ENCODE measurements around the gene EHMT1. TPM values are rescaled to one million over a fixed set of nuclear protein-coding genes. Genes with fewer than 3 reads are reported as not detected.
A peak's percentile ranks its signal among the peaks of the same experiment; 100 is the strongest.
"Not testable (repeated sequence)": the region's sequence is repeated elsewhere in the genome, so short reads cannot be mapped to it uniquely, and the experiment has no call there.

Gene EHMT1
- total RNA-seq, 2 experiments from 2014 or later, result 80.6 to 87.8 TPM

- peak overlapping the region; percentile 95 for H3K4me3 Mint-ChIP-seq
- peak overlapping the region; percentile 93 for H3K27ac Mint-ChIP-seq
- peaks cover 18% of the 10 kb centered on the region for H3K36me3 ChIP-seq (ENCODE audit: insufficient read depth, low read length)
- intact Hi-C loops (cut with DNase I, micrococcal nuclease), result no loop called here
- peak overlapping the region in 1 of 2 donors; percentile 49 for H3K27ac ChIP-seq (ENCODE audit: low read depth in 1 of 2, low read length in 2 of 2)
- ChIA-PET POLR2A (interaction anchor here (0.8 to 2.5 kb wide), 3 partner anchors 8 to 70 kb away, joined by 4 to 21 read pairs (median 8); partner anchors contain the start of genes MRPL41 and PNPLA7), CTCF (interaction anchor here (1.6 to 1.8 kb wide), 2 partner anchors 8 to 41 kb away, joined by 4 to 5 read pairs; partner anchors contain the start of gene DPH7)
- no peak for ATAC-seq (ENCODE audit: poor library complexity)
- no peaks in the 10 kb centered on the region for H3K9me3 Mint-ChIP-seq
- no peaks in the 10 kb centered on the region for H3K27me3 ChIP-seq (ENCODE audit: control insufficient read depth in 1 of 2, insufficient read depth in 2 of 2, low read length in 2 of 2)
- H3K27me3 Mint-ChIP-seq, result no peaks in the 10 kb centered on the region
- H3K4me1 Mint-ChIP-seq (ENCODE audit: low read depth), result peaks cover 47% of the 10 kb centered on the region
- peak overlapping the region; percentile 87 for H3K4me3 ChIP-seq (ENCODE audit: low read length)
- peaks cover 47% of the 10 kb centered on the region for H3K4me1 ChIP-seq (ENCODE audit: insufficient read depth, low read length)
- no peaks in the 10 kb centered on the region for H3K9me3 ChIP-seq (ENCODE audit: control insufficient read depth in 1 of 2, insufficient read depth in 1 of 2, low read length in 2 of 2)
- H3K36me3 Mint-ChIP-seq (ENCODE audit: low read depth), result peaks cover 21% of the 10 kb centered on the region
- TF ChIP-seq CTCF (IDR thresholded peaks at IDR 0.05), result no peak
- no peak for DNase-seq
These were observed 1.2 kb downstream of the EHMT1 start for GRCh38 chr9:137620048-137620405.

GRCh38 chr9:137620581-137620980 is 1.8 kb downstream of the EHMT1 start:
- Mint-ChIP-seq H3K27ac (peak overlapping the region; percentile 76), H3K27me3 (no peaks in the 10 kb centered on the region), H3K36me3 (ENCODE audit: low read depth) (peaks cover 24% of the 10 kb centered on the region), H3K9me3 (no peaks in the 10 kb centered on the region), H3K4me3 (peak overlapping the region; percentile 95), H3K4me1 (ENCODE audit: low read depth) (peaks cover 53% of the 10 kb centered on the region)
- Histone ChIP-seq H3K36me3 (ENCODE audit: insufficient read depth, low read length) (peaks cover 13% of the 10 kb centered on the region), H3K27ac (ENCODE audit: low read depth in 1 of 2, low read length in 2 of 2) (no peak overlapping the region), H3K4me1 (ENCODE audit: insufficient read depth, low read length) (peaks cover 53% of the 10 kb centered on the region), H3K9me3 (ENCODE audit: control insufficient read depth in 1 of 2, insufficient read depth in 1 of 2, low read length in 2 of 2) (no peaks in the 10 kb centered on the region), H3K27me3 (ENCODE audit: control insufficient read depth in 1 of 2, insufficient read depth in 2 of 2, low read length in 2 of 2) (no peaks in the 10 kb centered on the region), H3K4me3 (ENCODE audit: low read length) (peak overlapping the region; percentile 87)
- no peak for DNase-seq
- no peak for TF ChIP-seq CTCF (IDR thresholded peaks at IDR 0.05)
- POLR2A ChIA-PET, result interaction anchor here (0.8 to 2.5 kb wide), 2 partner anchors 8 to 70 kb away, joined by 4 to 21 read pairs; partner anchors contain the start of gene PNPLA7
- intact Hi-C loops (cut with DNase I, micrococcal nuclease), result no loop called here
- ATAC-seq (ENCODE audit: poor library complexity), result no peak
- CTCF ChIA-PET, result interaction anchor here (1.6 to 1.8 kb wide), 2 partner anchors 8 to 42 kb away, joined by 4 to 5 read pairs; partner anchors contain the start of gene DPH7

DNA sequence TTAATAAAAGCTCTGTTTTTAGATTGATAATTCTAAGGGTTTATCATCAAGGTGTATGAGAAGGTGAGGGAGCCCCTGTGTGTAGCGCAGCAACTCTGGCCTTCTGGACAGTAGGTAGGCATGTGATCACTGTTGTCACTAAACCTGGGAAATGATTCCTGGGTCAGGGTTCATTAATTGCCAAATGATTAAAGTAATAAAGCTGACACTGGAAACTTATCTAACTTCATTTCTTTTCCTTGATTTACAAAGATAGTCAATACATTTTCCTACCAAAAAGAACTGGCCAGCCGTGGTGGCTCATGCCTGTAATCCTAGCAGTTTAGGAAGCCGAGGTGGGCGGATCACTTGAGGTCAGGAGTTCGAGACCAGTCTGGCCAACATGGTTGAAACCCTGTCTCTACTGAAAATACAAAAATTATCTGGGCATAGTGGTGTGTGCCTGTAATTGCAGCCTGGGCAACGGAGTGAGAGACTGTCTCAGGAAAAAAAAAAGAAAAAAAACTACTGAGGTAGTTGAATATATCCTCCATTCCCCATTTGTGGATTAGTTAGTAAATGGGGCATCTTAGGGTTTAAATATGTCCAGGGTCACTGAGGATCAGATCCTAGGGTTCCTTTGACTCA is 2.4 kb downstream of the EHMT1 start:
- intact Hi-C loops (cut with DNase I, micrococcal nuclease), result no loop called here
- TF ChIP-seq CTCF (IDR thresholded peaks at IDR 0.05), result peak; percentile 36
- H3K9me3 ChIP-seq (ENCODE audit: control insufficient read depth in 1 of 2, insufficient read depth in 1 of 2, low read length in 2 of 2), result no peaks in the 10 kb centered on the region
- H3K27me3 ChIP-seq (ENCODE audit: control insufficient read depth in 1 of 2, insufficient read depth in 2 of 2, low read length in 2 of 2), result no peaks in the 10 kb centered on the region
- H3K4me1 ChIP-seq (ENCODE audit: insufficient read depth, low read length), result peaks cover 59% of the 10 kb centered on the region
- Mint-ChIP-seq H3K4me1 (ENCODE audit: low read depth) (peaks cover 56% of the 10 kb centered on the region), H3K36me3 (ENCODE audit: low read depth) (peaks cover 24% of the 10 kb centered on the region), H3K4me3 (peak overlapping the region; percentile 95), H3K9me3 (no peaks in the 10 kb centered on the region), H3K27ac (peak overlapping the region; percentile 76), H3K27me3 (no peaks in the 10 kb centered on the region)
- H3K27ac ChIP-seq (ENCODE audit: low read depth in 1 of 2, low read length in 2 of 2), result no peak overlapping the region
- CTCF ChIA-PET, result no interaction called here
- no peak for ATAC-seq (ENCODE audit: poor library complexity)
- H3K4me3 ChIP-seq (ENCODE audit: low read length), result no peak overlapping the region
- H3K36me3 ChIP-seq (ENCODE audit: insufficient read depth, low read length), result peaks cover 9% of the 10 kb centered on the region
- POLR2A ChIA-PET, result no interaction called here
- peak in 2 of 14 experiments; percentile 48 to 57 for DNase-seq

DNA sequence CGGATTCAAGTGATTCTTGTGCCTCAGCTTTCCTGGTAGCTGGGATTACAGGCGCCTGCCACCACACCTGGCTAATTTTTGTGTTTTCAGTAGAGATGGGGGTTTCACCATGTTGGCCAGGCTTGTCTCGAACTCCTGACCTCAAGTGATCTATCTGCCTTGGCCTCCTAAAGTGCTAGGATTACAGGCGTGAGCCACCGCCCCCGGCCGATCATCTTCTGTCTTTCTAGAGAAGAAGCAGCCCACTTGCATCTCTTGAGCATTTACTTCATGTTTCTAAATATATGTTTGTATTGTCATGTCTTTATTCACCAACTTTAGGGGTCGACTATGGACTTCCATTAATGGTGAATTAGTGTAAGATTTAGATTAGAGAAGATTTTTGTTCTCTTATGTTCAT is 3.4 kb downstream of the EHMT1 start:
- H3K27me3 ChIP-seq (ENCODE audit: control insufficient read depth in 1 of 2, insufficient read depth in 2 of 2, low read length in 2 of 2); H3K27ac ChIP-seq (ENCODE audit: low read depth in 1 of 2, low read length in 2 of 2); H3K9me3 ChIP-seq (ENCODE audit: control insufficient read depth in 1 of 2, insufficient read depth in 1 of 2, low read length in 2 of 2); ATAC-seq (ENCODE audit: poor library complexity); H3K9me3 Mint-ChIP-seq; POLR2A ChIA-PET; H3K36me3 ChIP-seq (ENCODE audit: insufficient read depth, low read length); intact Hi-C loops (cut with DNase I, micrococcal nuclease); H3K4me3 ChIP-seq (ENCODE audit: low read length); CTCF ChIA-PET; DNase-seq; H3K27me3 Mint-ChIP-seq: not testable (repeated sequence)
- H3K27ac Mint-ChIP-seq, result peak overlapping the region; percentile 44
- peaks cover 60% of the 10 kb centered on the region for H3K4me1 Mint-ChIP-seq (ENCODE audit: low read depth)
- peak overlapping the region; percentile 30 for H3K4me3 Mint-ChIP-seq
- H3K4me1 ChIP-seq (ENCODE audit: insufficient read depth, low read length), result peaks cover 67% of the 10 kb centered on the region
- peaks cover 24% of the 10 kb centered on the region for H3K36me3 Mint-ChIP-seq (ENCODE audit: low read depth)

Data from CD4-positive, alpha-beta T cell (primary cell).